Neuronal stem cell (in vitro differentiated cells): ENCODE results near the gene CFAP77.

ENCODE experiments used
- DNase-seq: peaks from one replicate; pipeline ENCODE4 v3.0.0-alpha.2; 2013; ENCODE audit warnings: low spot score
- H2AFZ ChIP-seq: one replicate; pipeline ENCODE4 v1.6.1; 2013; ENCODE audit warnings: mild to moderate bottlenecking, low read length, inconsistent platforms
- H2AK5ac ChIP-seq: 2 replicates; pipeline ENCODE4 v1.6.1; 2013; ENCODE audit warnings: low read depth, mild to moderate bottlenecking, inconsistent platforms, low read length, moderate library complexity, mixed read lengths
- H2BK120ac ChIP-seq: 2 replicates; pipeline ENCODE4 v1.6.1; 2013; ENCODE audit warnings: low read depth, mild to moderate bottlenecking, inconsistent platforms, low read length, moderate library complexity, mixed read lengths
- H2BK12ac ChIP-seq: one replicate; pipeline ENCODE4 v1.6.1; 2013; ENCODE audit warnings: low read length, inconsistent platforms
- H2BK15ac ChIP-seq: 2 replicates; pipeline ENCODE4 v1.6.1; 2013; ENCODE audit warnings: mild to moderate bottlenecking, low read length, inconsistent platforms, mixed read lengths
- H2BK5ac ChIP-seq: one replicate; pipeline ENCODE4 v1.6.1; 2013; ENCODE audit warnings: inconsistent platforms, mild to moderate bottlenecking, low read length, moderate library complexity
- H3K14ac ChIP-seq: one replicate; pipeline ENCODE4 v1.6.1; 2013; ENCODE audit warnings: low read length, inconsistent platforms
- H3K18ac ChIP-seq: 2 replicates; pipeline ENCODE4 v1.6.1; 2013; ENCODE audit warnings: low read length, inconsistent platforms
- H3K23ac ChIP-seq: 2 replicates; pipeline ENCODE4 v1.6.1; 2013; ENCODE audit warnings: low read depth, mild to moderate bottlenecking, mixed read lengths, low read length, inconsistent platforms; ENCODE audit not compliant: poor library complexity
- H3K27ac ChIP-seq: replicated peaks from 3 replicates; pipeline ENCODE4 v1.5.1; 2013; ENCODE audit warnings: low read length, inconsistent platforms
- H3K27me3 ChIP-seq, 3 experiments: 2 replicates each; pipeline ENCODE4 v1.6.1; 2013; ENCODE audit warnings: low read length in 3 of 3, mild to moderate bottlenecking in 2 of 3, inconsistent platforms in 1 of 3, low read depth in 1 of 3, mixed read lengths in 1 of 3, moderate library complexity in 1 of 3; ENCODE audit not compliant: control insufficient read depth in 3 of 3, insufficient read depth in 3 of 3
- H3K36me3 ChIP-seq, 2 donors: replicated peaks in 1 of 2; 2 replicates each; pipeline ENCODE4 v1.6.1; 2013; ENCODE audit warnings: low read length in 2 of 2; ENCODE audit not compliant: control insufficient read depth in 2 of 2, insufficient read depth in 2 of 2
- H3K4ac ChIP-seq: 2 replicates; pipeline ENCODE4 v1.6.1; 2013; ENCODE audit warnings: inconsistent platforms, mild to moderate bottlenecking, low read length, moderate library complexity
- H3K4me1 ChIP-seq, 2 donors: 1 replicate in 1 of 2; 2 replicates in 1 of 2; pipeline ENCODE4 v1.6.1; 2013; ENCODE audit warnings: low read length in 2 of 2, low read depth in 1 of 2; ENCODE audit not compliant: control insufficient read depth in 2 of 2, insufficient read depth in 1 of 2
- H3K4me2 ChIP-seq: one replicate; pipeline ENCODE4 v1.6.1; 2013; ENCODE audit warnings: mild to moderate bottlenecking, low read length, inconsistent platforms; ENCODE audit not compliant: insufficient read depth, poor library complexity, severe bottlenecking
- H3K4me3 ChIP-seq, 2 donors: 2 replicates each; pipeline ENCODE4 v1.5.1; 2013; ENCODE audit warnings: low read length in 2 of 2, mild to moderate bottlenecking in 2 of 2, inconsistent platforms in 1 of 2, moderate library complexity in 1 of 2
- H3K79me1 ChIP-seq: one replicate; pipeline ENCODE4 v1.6.1; 2013; ENCODE audit warnings: low read depth, mild to moderate bottlenecking, inconsistent platforms, low read length, moderate library complexity
- H3K9ac ChIP-seq: one replicate; pipeline ENCODE4 v1.6.1; 2013; ENCODE audit warnings: mild to moderate bottlenecking, low read depth, low read length, inconsistent platforms; ENCODE audit not compliant: poor library complexity
- H3K9me3 ChIP-seq, 2 donors: replicated peaks in 1 of 2; 2 replicates each; pipeline versions ENCODE3 to v1.6.1; 2013; ENCODE audit warnings: low read length in 2 of 2, mild to moderate bottlenecking in 2 of 2, inconsistent platforms in 1 of 2, low read depth in 1 of 2, mixed read lengths in 1 of 2, moderate library complexity in 1 of 2; ENCODE audit not compliant: control insufficient read depth in 2 of 2, insufficient read depth in 1 of 2
- H4K8ac ChIP-seq: one replicate; pipeline ENCODE4 v1.6.1; 2013; ENCODE audit warnings: low read depth, mild to moderate bottlenecking, inconsistent platforms, low read length, moderate library complexity
- H4K91ac ChIP-seq: one replicate; pipeline ENCODE4 v1.6.1; 2013; ENCODE audit warnings: low read length, low read depth, mild to moderate bottlenecking, inconsistent platforms; ENCODE audit not compliant: poor library complexity
- WGBS, 2 donors: extraction: QIAGEN DNeasy Blood & Tissue Kit; methylation state at CpG; one replicate each; pipeline ENCODE4 v1.1.7; 2013; ENCODE audit warnings: missing lambda C conversion rate in 2 of 2, mixed read lengths in 1 of 2; ENCODE audit not compliant: insufficient read length in 2 of 2, insufficient replicate concordance in 1 of 2; ENCODE audit errors: extremely low coverage in 2 of 2; 5-methylcytosine and 5-hydroxymethylcytosine counted together

CFAP77 gene

DNA sequence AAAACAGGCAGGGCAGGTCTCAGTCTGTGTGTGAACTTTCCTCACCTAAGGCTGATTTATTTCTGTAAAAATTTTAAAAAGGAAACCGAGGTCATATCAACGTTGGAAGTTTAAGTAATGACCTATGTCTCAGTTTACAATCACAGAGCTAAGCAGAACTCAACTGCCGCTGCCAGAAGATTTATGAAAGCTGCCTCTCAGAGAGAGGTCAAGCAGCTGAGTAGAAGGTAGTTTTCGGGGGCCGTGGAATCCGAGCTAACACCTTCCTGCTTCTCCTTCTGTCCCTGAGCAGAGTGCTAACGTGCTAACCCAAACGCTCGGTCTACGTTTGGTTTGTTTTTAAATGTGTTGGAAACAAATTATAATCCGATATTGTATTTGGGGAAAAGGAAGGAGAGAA is 14.5 kb upstream of the CFAP77 start:
- H2BK120ac ChIP-seq: no peak overlapping the region
- H3K27ac ChIP-seq: no peak overlapping the region
- H3K14ac ChIP-seq: no peak overlapping the region
- no peak overlapping the region for H2AK5ac ChIP-seq
- H3K36me3 ChIP-seq: peaks cover 47 to 93% of the 10 kb centered on the region in 2 donors
- no peak overlapping the region for H2BK12ac ChIP-seq
- no peak overlapping the region for H3K4me2 ChIP-seq
- no peak overlapping the region for H2BK15ac ChIP-seq
- H3K4me3 ChIP-seq: no peak overlapping the region
- WGBS, 2 donors: no CpG with 5 or more reads among the region's 11 CpGs
- no peak overlapping the region for H4K91ac ChIP-seq
- H3K18ac ChIP-seq: no peak overlapping the region
- no peak overlapping the region for H3K23ac ChIP-seq
- no peak overlapping the region for H3K9ac ChIP-seq
- no peak for DNase-seq
- no peak overlapping the region for H3K4ac ChIP-seq
- no peak overlapping the region for H4K8ac ChIP-seq
- H3K79me1 ChIP-seq: peaks cover 2% of the 10 kb centered on the region
- no peaks in the 10 kb centered on the region for H3K4me1 ChIP-seq
- H3K9me3 ChIP-seq: no peaks in the 10 kb centered on the region
- H2AFZ ChIP-seq: no peak overlapping the region
- H2BK5ac ChIP-seq: no peak overlapping the region
- H3K27me3 ChIP-seq: no peaks in the 10 kb centered on the region

DNA sequence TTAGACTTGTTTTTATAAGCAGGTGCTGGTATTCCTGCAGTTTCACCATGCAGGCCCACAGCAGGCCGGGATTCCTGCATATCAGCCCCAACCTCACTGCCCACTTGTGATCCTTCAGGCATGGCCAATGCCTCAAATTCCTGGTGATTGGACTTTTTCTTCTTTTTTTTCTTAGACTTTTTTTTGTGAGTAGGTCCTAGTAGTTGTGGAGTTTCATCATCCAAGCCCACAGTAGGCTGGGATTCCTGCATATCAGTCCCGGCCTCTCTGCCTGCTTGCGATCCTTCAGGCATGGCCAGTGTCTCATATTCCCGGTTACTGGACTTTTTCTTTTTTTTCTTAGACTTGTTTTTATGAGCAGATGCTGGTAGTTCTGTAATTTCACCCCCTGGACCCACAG is 8.2 kb upstream of the CFAP77 start:
- H3K18ac ChIP-seq: no peak overlapping the region
- no peak overlapping the region for H2BK5ac ChIP-seq
- peaks cover 5 to 7% of the 10 kb centered on the region in 2 donors for H3K4me1 ChIP-seq
- H2BK15ac ChIP-seq: no peak overlapping the region
- H3K27ac ChIP-seq: no peak overlapping the region
- no peak overlapping the region for H2BK120ac ChIP-seq
- H3K4me3 ChIP-seq: no peak overlapping the region
- H4K8ac ChIP-seq: no peak overlapping the region
- H3K9ac ChIP-seq: no peak overlapping the region
- H2AK5ac ChIP-seq: no peak overlapping the region
- peaks cover 34 to 71% of the 10 kb centered on the region in 2 donors for H3K36me3 ChIP-seq
- peaks cover 5% of the 10 kb centered on the region for H3K79me1 ChIP-seq
- no peak overlapping the region for H2BK12ac ChIP-seq
- no peak overlapping the region for H3K4me2 ChIP-seq
- no peak for DNase-seq
- H3K9me3 ChIP-seq: no peaks in the 10 kb centered on the region
- H3K14ac ChIP-seq: no peak overlapping the region
- H3K23ac ChIP-seq: no peak overlapping the region
- no peak overlapping the region for H2AFZ ChIP-seq
- no peaks in the 10 kb centered on the region for H3K27me3 ChIP-seq
- H4K91ac ChIP-seq: no peak overlapping the region
- H3K4ac ChIP-seq: no peak overlapping the region
- no CpG with 5 or more reads among the region's 4 CpGs for WGBS, 2 donors

GRCh38 chr9:132404228-132404881 is 5.7 kb upstream of the CFAP77 start:
- Histone ChIP-seq H2BK5ac (no peak overlapping the region), H3K27ac (no peak overlapping the region), H4K8ac (no peak overlapping the region), H3K4me3 (no peak overlapping the region), H3K23ac (no peak overlapping the region), H3K14ac (no peak overlapping the region), H3K4me2 (no peak overlapping the region), H3K4ac (no peak overlapping the region), H3K9ac (no peak overlapping the region), H2AFZ (no peak overlapping the region), H3K4me1 (peaks cover 6 to 11% of the 10 kb centered on the region in 2 donors), H3K18ac (no peak overlapping the region), H3K79me1 (peaks cover 5% of the 10 kb centered on the region), H2BK12ac (no peak overlapping the region), H3K9me3 (no peaks in the 10 kb centered on the region), H3K27me3 (peaks cover 0 to 16% (median 3%) of the 10 kb centered on the region in 3 experiments), H2AK5ac (no peak overlapping the region), H3K36me3 (peaks cover 19 to 48% of the 10 kb centered on the region in 2 donors), H2BK120ac (no peak overlapping the region), H4K91ac (no peak overlapping the region), H2BK15ac (no peak overlapping the region)
- no CpG with 5 or more reads among the region's 9 CpGs for WGBS, 2 donors
- no peak for DNase-seq

GRCh38 chr9:132406554-132407122 is 3.4 kb upstream of the CFAP77 start, which contains the start of gene TTF1:
Gene TTF1, minus strand, starts transcription at chr9:132406840. Its CDS starts 4,019 bp downstream, at chr9:132402821.
- H4K91ac ChIP-seq: no peak within 1 kb of the TSS
- peaks cover 12 to 17% of the 10 kb centered on the region in 2 donors for H3K4me1 ChIP-seq
- no peak within 1 kb of the TSS for H3K4ac ChIP-seq
- WGBS, 2 donors: no CpG with 5 or more reads among the region's 33 CpGs
- no peak within 1 kb of the TSS for H2BK12ac ChIP-seq
- peaks cover 6 to 35% (median 22%) of the 10 kb centered on the region in 3 experiments for H3K27me3 ChIP-seq
- H3K14ac ChIP-seq: no peak within 1 kb of the TSS
- no peak within 1 kb of the TSS for H2BK120ac ChIP-seq
- peak within 1 kb of the TSS; percentile 83 for H2AFZ ChIP-seq
- H3K36me3 ChIP-seq: peaks cover 11 to 27% of the 10 kb centered on the region in 2 donors
- no peak within 1 kb of the TSS for H2AK5ac ChIP-seq
- no peak within 1 kb of the TSS for H4K8ac ChIP-seq
- H3K27ac ChIP-seq: no peak within 1 kb of the TSS
- H3K9me3 ChIP-seq: peaks cover 0 to 2% of the 10 kb centered on the region in 2 donors
- peak within 1 kb of the TSS; percentile 66 to 94 for H3K4me3 ChIP-seq
- H2BK15ac ChIP-seq: no peak within 1 kb of the TSS
- peak within 1 kb of the TSS; percentile 72 for H3K4me2 ChIP-seq
- H3K79me1 ChIP-seq: peaks cover 4% of the 10 kb centered on the region
- no peak within 1 kb of the TSS for H3K9ac ChIP-seq
- DNase-seq: peak; percentile 77
- no peak within 1 kb of the TSS for H2BK5ac ChIP-seq
- H3K23ac ChIP-seq: no peak within 1 kb of the TSS
- no peak within 1 kb of the TSS for H3K18ac ChIP-seq
